H9 (cell line): ENCODE measurements around the gene JPH2. TPM values are rescaled to one million over a fixed set of nuclear protein-coding genes. Genes with fewer than 3 reads are reported as not detected.

Source experiments
- DNase-seq: peaks from one replicate; pipeline ENCODE4 v3.0.0-alpha.2; 2017
- H2AFZ ChIP-seq: one replicate; pipeline ENCODE4 v1.6.1; 2013; ENCODE audit warnings: mild to moderate bottlenecking, low read length, control low read depth, moderate library complexity
- H2AK5ac ChIP-seq: 2 replicates; pipeline ENCODE4 v1.6.1; 2013; ENCODE audit warnings: low read length, control low read depth, mixed read lengths; ENCODE audit not compliant: insufficient read length
- H2BK120ac ChIP-seq: one replicate; pipeline ENCODE4 v1.6.1; 2013; ENCODE audit warnings: low read depth, mild to moderate bottlenecking, low read length, control low read depth, inconsistent platforms; ENCODE audit not compliant: poor library complexity, severe bottlenecking
- H2BK12ac ChIP-seq: 2 replicates; pipeline ENCODE4 v1.6.1; 2013; ENCODE audit warnings: low read length, control low read depth, mixed read lengths, low read depth; ENCODE audit not compliant: insufficient read length
- H2BK15ac ChIP-seq: 2 replicates; pipeline ENCODE4 v1.6.1; 2013; ENCODE audit warnings: low read depth, low read length, control low read depth
- H2BK20ac ChIP-seq: one replicate; pipeline ENCODE4 v1.6.1; 2013; ENCODE audit warnings: low read depth, mild to moderate bottlenecking, low read length, control low read depth, inconsistent platforms; ENCODE audit not compliant: poor library complexity, severe bottlenecking
- H2BK5ac ChIP-seq: 2 replicates; pipeline ENCODE4 v1.6.1; 2013; ENCODE audit warnings: low read length, control low read depth, mixed read lengths; ENCODE audit not compliant: insufficient read length
- H3K14ac ChIP-seq: 2 replicates; pipeline ENCODE4 v1.6.1; 2013; ENCODE audit warnings: low read length, control low read depth; ENCODE audit not compliant: insufficient read depth
- H3K18ac ChIP-seq: 2 replicates; pipeline ENCODE4 v1.6.1; 2013; ENCODE audit warnings: low read depth, mild to moderate bottlenecking, mixed read lengths, low read length, control low read depth; ENCODE audit not compliant: insufficient read length
- H3K23ac ChIP-seq: 2 replicates; pipeline ENCODE4 v1.6.1; 2013; ENCODE audit warnings: low read length, control low read depth, mixed read lengths, low read depth; ENCODE audit not compliant: insufficient read length
- H3K23me2 ChIP-seq: 2 replicates; pipeline ENCODE4 v1.6.1; 2013; ENCODE audit warnings: low read depth, mild to moderate bottlenecking, mixed read lengths, low read length, control low read depth; ENCODE audit not compliant: insufficient read length, poor library complexity, severe bottlenecking
- H3K27ac ChIP-seq: 2 replicates; pipeline ENCODE4 v1.5.1; 2013; ENCODE audit warnings: low read length, control low read depth, mixed read lengths, low read depth; ENCODE audit not compliant: insufficient read length
- H3K27me3 ChIP-seq: 2 replicates; pipeline ENCODE4 v1.6.1; 2013; ENCODE audit warnings: low read length, control low read depth, inconsistent platforms; ENCODE audit not compliant: insufficient read depth
- H3K4ac ChIP-seq: 2 replicates; pipeline ENCODE4 v1.6.1; 2013; ENCODE audit warnings: low read depth, mild to moderate bottlenecking, control low read depth, inconsistent platforms, low read length, moderate library complexity
- H3K4me1 ChIP-seq: 2 replicates; pipeline ENCODE4 v1.6.1; 2013; ENCODE audit warnings: low read length, control low read depth, inconsistent platforms; ENCODE audit not compliant: insufficient read depth
- H3K4me2 ChIP-seq: 2 replicates; pipeline ENCODE4 v1.6.1; 2013; ENCODE audit warnings: low read length, control low read depth, mixed read lengths; ENCODE audit not compliant: insufficient read length, insufficient read depth
- H3K56ac ChIP-seq: 2 replicates; pipeline ENCODE4 v1.6.1; 2013; ENCODE audit warnings: low read depth, mild to moderate bottlenecking, mixed read lengths, low read length, control low read depth; ENCODE audit not compliant: insufficient read length
- H3K79me1 ChIP-seq: 2 replicates; pipeline ENCODE4 v1.6.1; 2013; ENCODE audit warnings: low read depth, mild to moderate bottlenecking, moderate library complexity, low read length, control low read depth, inconsistent platforms; ENCODE audit not compliant: insufficient read depth, poor library complexity, severe bottlenecking
- H3K79me2 ChIP-seq: 2 replicates; pipeline ENCODE4 v1.6.1; 2013; ENCODE audit warnings: low read length, control low read depth, inconsistent platforms; ENCODE audit not compliant: insufficient read depth
- H3K9ac ChIP-seq: 2 replicates; pipeline ENCODE4 v1.6.1; 2013; ENCODE audit warnings: low read length, control low read depth, mixed read lengths; ENCODE audit not compliant: insufficient read length; ENCODE audit errors: extremely low read depth
- H3K9me3 ChIP-seq: one replicate; pipeline ENCODE4 v1.6.1; 2013; ENCODE audit warnings: low read depth, low read length, inconsistent platforms; ENCODE audit not compliant: control insufficient read depth
- H3T11ph ChIP-seq: one replicate; pipeline ENCODE4 v1.6.1; 2013; ENCODE audit warnings: mild to moderate bottlenecking, low read length, control low read depth, inconsistent platforms
- H4K20me1 ChIP-seq: one replicate; pipeline ENCODE4 v1.6.1; 2013; ENCODE audit not compliant: control insufficient read depth, insufficient read length, insufficient read depth
- H4K5ac ChIP-seq: 2 replicates; pipeline ENCODE4 v1.6.1; 2013; ENCODE audit warnings: low read depth, mild to moderate bottlenecking, mixed read lengths, low read length, control low read depth; ENCODE audit not compliant: insufficient read length
- H4K8ac ChIP-seq: replicated peaks from 2 replicates; pipeline ENCODE4 v1.6.1; 2013; ENCODE audit warnings: low read length, control low read depth, mixed read lengths, low read depth; ENCODE audit not compliant: insufficient read length
- H4K91ac ChIP-seq: 2 replicates; pipeline ENCODE4 v1.6.1; 2013; ENCODE audit warnings: low read depth, mild to moderate bottlenecking, moderate library complexity, mixed read lengths, low read length, control low read depth; ENCODE audit not compliant: insufficient read length
- H3K27ac Mint-ChIP-seq, 3 experiments: 2 replicates in 2 of 3; 3 replicates in 1 of 3; pipeline ENCODE4 v1.8.0; 2020 to 2021; ENCODE audit warnings: mixed read lengths in 3 of 3, mild to moderate bottlenecking in 1 of 3, moderate library complexity in 1 of 3
- H3K27me3 Mint-ChIP-seq: 2 replicates; pipeline ENCODE4 v1.8.0; 2021; ENCODE audit warnings: low read depth, mild to moderate bottlenecking, moderate library complexity, mixed read lengths
- H3K36me3 Mint-ChIP-seq, 3 experiments: 2 replicates in 2 of 3; 3 replicates in 1 of 3; pipeline ENCODE4 v1.8.0; 2020 to 2021; ENCODE audit warnings: low read depth in 3 of 3, mixed read lengths in 3 of 3; ENCODE audit not compliant: insufficient read depth in 1 of 3
- H3K4me1 Mint-ChIP-seq, 2 experiments: 2 replicates each; pipeline ENCODE4 v1.8.0; 2020; ENCODE audit warnings: mixed read lengths in 2 of 2
- H3K4me3 Mint-ChIP-seq, 2 experiments: 2 replicates in 1 of 2; 3 replicates in 1 of 2; pipeline ENCODE4 v1.8.0; 2020 to 2021; ENCODE audit warnings: mild to moderate bottlenecking in 2 of 2, mixed read lengths in 2 of 2, moderate library complexity in 1 of 2
- H3K9me3 Mint-ChIP-seq, 2 experiments: 2 replicates in 1 of 2; 3 replicates in 1 of 2; pipeline ENCODE4 v1.8.0; 2020; ENCODE audit warnings: mild to moderate bottlenecking in 2 of 2, mixed read lengths in 2 of 2, moderate library complexity in 1 of 2
- CTCF ChIP-seq: fragments of 200-600 bp; sonication (generic); conservative IDR thresholded peaks from 3 replicates; pipeline ENCODE4 v1.8.0; 2021; ENCODE audit warnings: antibody characterized with exemption, mild to moderate bottlenecking
- WGBS: extraction: QIAGEN DNeasy Blood & Tissue Kit; methylation state at CpG from one replicate; pipeline ENCODE4 v1.1.7; 2013; ENCODE audit warnings: missing lambda C conversion rate, low lambda C conversion rate, mixed read lengths; ENCODE audit not compliant: insufficient read length; ENCODE audit errors: extremely low coverage; 5-methylcytosine and 5-hydroxymethylcytosine counted together
- total RNA-seq: library from RNA; stranded (reverse); gene quantifications from 2 replicates; pipeline ENCODE4 v1.2.1, GENCODE V29; 2021

Gene JPH2
- total RNA-seq, 1 experiment from 2014 or later = 0.31 TPM

DNA sequence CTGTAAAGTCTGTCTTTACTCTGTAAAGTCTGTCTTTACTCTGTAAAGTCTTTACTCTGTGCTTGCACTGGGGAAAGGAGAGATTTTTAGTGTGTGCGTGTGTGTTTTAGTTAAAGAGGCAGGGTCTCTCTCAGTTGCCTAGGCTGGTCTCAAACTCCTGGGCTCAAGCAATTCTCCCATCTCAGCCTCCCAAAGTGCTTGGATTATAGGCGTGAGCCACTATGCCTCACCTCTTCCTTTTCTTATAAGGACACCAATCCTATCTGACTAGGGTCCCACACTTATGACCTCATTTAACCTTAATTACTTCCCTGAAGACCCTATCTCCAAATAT is 93.8 kb downstream of the JPH2 start:
- 0 out of 2 replicates have a peak, but pooled peaks cover 2% of the 10 kb centered on the region for H3K4me1 ChIP-seq
- no peak overlapping the region for H4K8ac ChIP-seq
- DNase-seq = no peak
- H3K4ac ChIP-seq = no peak overlapping the region
- H3K27me3 ChIP-seq = no peaks in the 10 kb centered on the region
- H3K23me2 ChIP-seq = no peaks in the 10 kb centered on the region
- no peak overlapping the region for H4K91ac ChIP-seq
- no peaks in the 10 kb centered on the region for H3K79me1 ChIP-seq
- no peak overlapping the region for H4K5ac ChIP-seq
- H3T11ph ChIP-seq = no peak overlapping the region
- no peak overlapping the region for H3K9ac ChIP-seq
- H2BK120ac ChIP-seq = no peak overlapping the region
- H3K9me3 Mint-ChIP-seq = no peaks in the 10 kb centered on the region
- peaks cover 2 to 8% of the 10 kb centered on the region in 2 experiments; a peak in 3 of 4 replicates for H3K4me1 Mint-ChIP-seq
- no peak overlapping the region for H3K14ac ChIP-seq
- no peak overlapping the region for H2BK5ac ChIP-seq
- H2AK5ac ChIP-seq = no peak overlapping the region
- H3K79me2 ChIP-seq = no peaks in the 10 kb centered on the region
- H3K4me3 Mint-ChIP-seq = no peak overlapping the region
- no peak overlapping the region for H2BK12ac ChIP-seq
- no peak overlapping the region for H2BK15ac ChIP-seq
- H3K9me3 ChIP-seq = no peaks in the 10 kb centered on the region
- no peak overlapping the region for H3K27ac ChIP-seq
- WGBS = no CpG with 5 or more reads among the region's 2 CpGs
- peak; percentile 21; the same call in 1 of the 3 replicates for TF ChIP-seq CTCF
- no peak overlapping the region for H3K27ac Mint-ChIP-seq
- no peaks in the 10 kb centered on the region for H3K27me3 Mint-ChIP-seq
- H3K23ac ChIP-seq = no peak overlapping the region
- no peaks in the 10 kb centered on the region for H3K36me3 Mint-ChIP-seq
- H2AFZ ChIP-seq = no peak overlapping the region
- H4K20me1 ChIP-seq = no peaks in the 10 kb centered on the region
- H3K56ac ChIP-seq = no peak overlapping the region
- H2BK20ac ChIP-seq = no peak overlapping the region
- no peak overlapping the region for H3K18ac ChIP-seq
- no peak overlapping the region for H3K4me2 ChIP-seq
